ENCODE data around the gene RNF43. TPM values are rescaled to one million over a fixed set of nuclear protein-coding genes. Genes with fewer than 3 reads are reported as not detected.
A peak's percentile ranks its signal among the peaks of the same experiment; 100 is the strongest.

RNF43 gene
- total and polyA plus RNA-seq, 2 of the 13 experiments (the other 11 are each of a cell fraction or from before 2014, with no cell fraction given), result 31.0 to 53.4 TPM

DNA sequence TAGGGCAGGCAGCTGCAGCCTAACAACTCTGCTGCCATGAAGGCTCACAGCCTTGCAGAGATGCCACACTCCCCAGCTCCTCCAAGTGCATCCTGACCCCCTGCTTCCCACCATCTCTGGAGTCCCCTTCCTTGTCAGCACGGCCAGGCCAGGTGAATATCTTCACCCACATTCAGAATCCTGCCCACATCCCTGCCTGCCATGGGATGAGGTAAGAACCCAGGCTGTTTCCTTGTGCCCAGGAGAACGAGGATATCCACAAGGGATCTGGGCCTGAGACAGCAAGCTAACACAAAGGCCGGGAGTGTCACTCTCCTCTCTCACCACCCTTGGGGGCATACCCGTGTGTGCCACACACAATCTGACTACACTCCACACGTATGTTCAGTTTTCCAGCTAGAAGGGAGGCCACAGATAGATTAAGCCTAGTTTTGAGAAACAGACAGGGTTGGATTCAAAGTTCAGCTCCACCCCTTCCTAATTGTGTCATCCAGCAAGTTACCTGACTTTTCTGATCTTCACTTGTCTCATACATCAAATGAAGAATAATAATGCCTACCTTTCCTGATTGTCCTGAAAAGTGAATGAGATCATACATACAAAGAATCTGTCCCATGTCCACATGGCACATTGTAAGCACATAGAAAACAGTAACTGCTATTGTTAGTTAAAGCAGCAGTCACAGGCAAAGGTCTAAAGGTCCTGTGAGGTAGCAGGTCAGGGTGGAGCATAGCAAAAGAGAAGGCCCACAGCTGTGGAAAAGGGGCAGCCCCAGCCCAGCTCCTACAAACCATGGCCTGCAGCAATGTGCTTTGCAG lies 47.9 kb downstream of the RNF43 start (continued):
- TF ChIP-seq RXRB (CRISPR knock-in tag; IDR thresholded peaks at IDR 0.05; ENCODE audit: borderline replicate concordance), result peak; percentile 65; the same call in 1 of the 2 replicates
- TF ChIP-seq, protein P1, sequence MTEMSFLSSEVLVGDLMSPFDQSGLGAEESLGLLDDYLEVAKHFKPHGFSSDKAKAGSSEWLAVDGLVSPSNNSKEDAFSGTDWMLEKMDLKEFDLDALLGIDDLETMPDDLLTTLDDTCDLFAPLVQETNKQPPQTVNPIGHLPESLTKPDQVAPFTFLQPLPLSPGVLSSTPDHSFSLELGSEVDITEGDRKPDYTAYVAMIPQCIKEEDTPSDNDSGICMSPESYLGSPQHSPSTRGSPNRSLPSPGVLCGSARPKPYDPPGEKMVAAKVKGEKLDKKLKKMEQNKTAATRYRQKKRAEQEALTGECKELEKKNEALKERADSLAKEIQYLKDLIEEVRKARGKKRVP (CRISPR knock-in tag; IDR thresholded peaks at IDR 0.05), result no peak; a peak in 1 of 4 replicates
- TF ChIP-seq KDM3A (CRISPR knock-in tag; IDR thresholded peaks at IDR 0.05; ENCODE audit: low read depth), result no peak
- TF ChIP-seq PITX1 (CRISPR knock-in tag; IDR thresholded peaks at IDR 0.05), result no peak; the same call in 1 of the 2 replicates
- no peak for TF ChIP-seq ZNF703 (CRISPR knock-in tag; IDR thresholded peaks at IDR 0.05; ENCODE audit: borderline replicate concordance)
- TF ChIP-seq ZNF720 (CRISPR knock-in tag; IDR thresholded peaks at IDR 0.05), result no peak
- TF ChIP-seq ZFP1 (CRISPR knock-in tag; IDR thresholded peaks at IDR 0.05), result no peak
- peak; percentile 69; the same call in 1 of the 2 replicates for TF ChIP-seq HMG20A (CRISPR knock-in tag; IDR thresholded peaks at IDR 0.05; ENCODE audit: borderline replicate concordance)
- no peak for TF ChIP-seq POLR2AphosphoS5 (IDR thresholded peaks at IDR 0.05; ENCODE audit: low read depth, low read length)
- TF ChIP-seq ZNF788 (CRISPR knock-in tag; IDR thresholded peaks at IDR 0.05; ENCODE audit: borderline replicate concordance), result no peak; the same call in 1 of the 2 replicates
- TF ChIP-seq, protein P2, sequence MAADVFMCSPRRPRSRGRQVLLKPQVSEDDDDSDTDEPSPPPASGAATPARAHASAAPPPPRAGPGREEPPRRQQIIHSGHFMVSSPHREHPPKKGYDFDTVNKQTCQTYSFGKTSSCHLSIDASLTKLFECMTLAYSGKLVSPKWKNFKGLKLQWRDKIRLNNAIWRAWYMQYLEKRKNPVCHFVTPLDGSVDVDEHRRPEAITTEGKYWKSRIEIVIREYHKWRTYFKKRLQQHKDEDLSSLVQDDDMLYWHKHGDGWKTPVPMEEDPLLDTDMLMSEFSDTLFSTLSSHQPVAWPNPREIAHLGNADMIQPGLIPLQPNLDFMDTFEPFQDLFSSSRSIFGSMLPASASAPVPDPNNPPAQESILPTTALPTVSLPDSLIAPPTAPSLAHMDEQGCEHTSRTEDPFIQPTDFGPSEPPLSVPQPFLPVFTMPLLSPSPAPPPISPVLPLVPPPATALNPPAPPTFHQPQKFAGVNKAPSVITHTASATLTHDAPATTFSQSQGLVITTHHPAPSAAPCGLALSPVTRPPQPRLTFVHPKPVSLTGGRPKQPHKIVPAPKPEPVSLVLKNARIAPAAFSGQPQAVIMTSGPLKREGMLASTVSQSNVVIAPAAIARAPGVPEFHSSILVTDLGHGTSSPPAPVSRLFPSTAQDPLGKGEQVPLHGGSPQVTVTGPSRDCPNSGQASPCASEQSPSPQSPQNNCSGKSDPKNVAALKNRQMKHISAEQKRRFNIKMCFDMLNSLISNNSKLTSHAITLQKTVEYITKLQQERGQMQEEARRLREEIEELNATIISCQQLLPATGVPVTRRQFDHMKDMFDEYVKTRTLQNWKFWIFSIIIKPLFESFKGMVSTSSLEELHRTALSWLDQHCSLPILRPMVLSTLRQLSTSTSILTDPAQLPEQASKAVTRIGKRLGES (CRISPR knock-in tag; IDR thresholded peaks at IDR 0.05; ENCODE audit: borderline replicate concordance), result no peak
- no peak for TF ChIP-seq GZF1 (CRISPR knock-in tag; IDR thresholded peaks at IDR 0.05)
- peak; percentile 66; the same call in 1 of the 2 replicates for TF ChIP-seq ZNF230 (CRISPR knock-in tag; IDR thresholded peaks at IDR 0.05)
- TF ChIP-seq ZNF432 (CRISPR knock-in tag; IDR thresholded peaks at IDR 0.05; ENCODE audit: borderline replicate concordance), result no peak
- no peak for TF ChIP-seq ZSCAN21 (CRISPR knock-in tag; IDR thresholded peaks at IDR 0.05; ENCODE audit: borderline replicate concordance)
- TF ChIP-seq RFX3 (CRISPR knock-in tag; IDR thresholded peaks at IDR 0.05), result no peak
- TF ChIP-seq KAT8 (CRISPR knock-in tag; IDR thresholded peaks at IDR 0.05), result peak; percentile 20; the same call in 1 of the 2 replicates
- no peak for TF ChIP-seq ZFYVE20 (CRISPR knock-in tag; IDR thresholded peaks at IDR 0.05; ENCODE audit: borderline replicate concordance, low read depth)
- TF ChIP-seq SPEN (CRISPR knock-in tag; IDR thresholded peaks at IDR 0.05; ENCODE audit: low read depth), result peak; percentile 47
- TF ChIP-seq CCDC6 (CRISPR knock-in tag; IDR thresholded peaks at IDR 0.05), result peak; percentile 60; the same call in 1 of the 2 replicates
- TF ChIP-seq, protein P3, sequence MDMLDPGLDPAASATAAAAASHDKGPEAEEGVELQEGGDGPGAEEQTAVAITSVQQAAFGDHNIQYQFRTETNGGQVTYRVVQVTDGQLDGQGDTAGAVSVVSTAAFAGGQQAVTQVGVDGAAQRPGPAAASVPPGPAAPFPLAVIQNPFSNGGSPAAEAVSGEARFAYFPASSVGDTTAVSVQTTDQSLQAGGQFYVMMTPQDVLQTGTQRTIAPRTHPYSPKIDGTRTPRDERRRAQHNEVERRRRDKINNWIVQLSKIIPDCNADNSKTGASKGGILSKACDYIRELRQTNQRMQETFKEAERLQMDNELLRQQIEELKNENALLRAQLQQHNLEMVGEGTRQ (IDR thresholded peaks at IDR 0.05; ENCODE audit: low read depth, low read length), result no peak
- TF ChIP-seq, protein P3 (CRISPR knock-in tag; IDR thresholded peaks at IDR 0.05; ENCODE audit: borderline replicate concordance), result 0 out of 2 replicates have a peak, but pooled peaks have one; percentile 30
- no peak; the same call in 1 of the 2 replicates for TF ChIP-seq POLR2G (IDR thresholded peaks at IDR 0.05; ENCODE audit: low read depth, low read length)
- TF ChIP-seq ZNF75D (CRISPR knock-in tag; IDR thresholded peaks at IDR 0.05; ENCODE audit: borderline replicate concordance), result no peak
- no peak for TF ChIP-seq ZNF879 (CRISPR knock-in tag; IDR thresholded peaks at IDR 0.05)
